Brain microvascular endothelial cell (primary cell): ENCODE data around the gene NOCT.

Experiments
- DNase-seq: peaks from one replicate; pipeline ENCODE4 v3.0.0-alpha.2; 2020
- H3K27ac ChIP-seq: fragments of 250-450 bp; sonication (Bioruptor Pico); 2 replicates; pipeline ENCODE4 v1.5.1; 2020; ENCODE audit warnings: mild to moderate bottlenecking, moderate library complexity
- H3K27me3 ChIP-seq: fragments of 250-450 bp; sonication (Bioruptor Pico); replicated peaks from 2 replicates; pipeline ENCODE4 v1.5.1; 2020; ENCODE audit warnings: mild to moderate bottlenecking
- H3K36me3 ChIP-seq: fragments of 250-450 bp; sonication (Bioruptor Pico); replicated peaks from 2 replicates; pipeline ENCODE4 v1.5.1; 2020; ENCODE audit warnings: mild to moderate bottlenecking
- H3K4me3 ChIP-seq: 2 replicates; pipeline ENCODE4 v1.5.1; 2011; ENCODE audit warnings: low read depth, mild to moderate bottlenecking, control low read depth, low read length, moderate library complexity
- in situ Hi-C: cut with HindIII; loops from 2 replicates; pipeline ENCODE4 v1.10.0; 2017; ENCODE audit warnings: low sequenced_read_pairs, low pct_ligation_motif_present
- TF ChIP-seq, protein P1 (sequence below): IDR thresholded peaks from 2 replicates; pipeline ENCODE4 v1.5.1; 2011; ENCODE audit warnings: low read depth, mild to moderate bottlenecking, moderate library complexity, low read length, control low read depth, inconsistent platforms; ENCODE audit errors: missing control alignments

NOCT gene

DNA sequence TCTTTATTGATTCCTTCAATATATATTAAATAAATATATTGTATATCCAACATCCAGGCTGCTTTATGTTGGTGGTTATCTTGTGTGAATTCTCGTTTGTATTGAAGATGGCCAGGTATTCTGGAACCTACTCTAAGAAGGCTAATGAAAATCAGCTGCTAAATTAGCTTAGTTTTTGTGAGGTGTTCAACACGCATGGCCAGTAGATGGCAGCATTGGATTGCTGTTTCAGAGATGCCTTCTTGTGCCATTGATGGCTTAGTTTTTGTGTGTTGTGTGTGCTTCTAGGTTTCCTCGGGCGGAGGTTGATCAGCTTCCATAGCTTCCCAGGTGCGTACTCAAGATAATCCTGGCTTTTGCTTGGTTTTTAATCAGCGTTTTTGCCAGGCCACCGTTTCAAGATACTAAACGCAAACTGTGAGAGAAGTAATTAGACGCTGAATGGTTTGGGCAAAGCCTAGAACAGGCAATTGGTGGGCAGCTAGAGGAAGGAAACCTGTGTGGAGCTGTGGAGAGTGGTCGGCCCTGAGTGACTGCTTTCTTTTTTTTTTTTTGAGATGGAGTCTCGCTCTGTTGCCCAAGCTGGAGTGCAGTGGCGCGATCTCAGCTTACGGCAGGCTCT, 15.1 kb downstream of the NOCT start:
- Histone ChIP-seq H3K4me3 (no peak overlapping the region), H3K27ac (no peak overlapping the region), H3K36me3 (no peaks in the 10 kb centered on the region), H3K27me3 (no peaks in the 10 kb centered on the region)
- TF ChIP-seq, protein P1, sequence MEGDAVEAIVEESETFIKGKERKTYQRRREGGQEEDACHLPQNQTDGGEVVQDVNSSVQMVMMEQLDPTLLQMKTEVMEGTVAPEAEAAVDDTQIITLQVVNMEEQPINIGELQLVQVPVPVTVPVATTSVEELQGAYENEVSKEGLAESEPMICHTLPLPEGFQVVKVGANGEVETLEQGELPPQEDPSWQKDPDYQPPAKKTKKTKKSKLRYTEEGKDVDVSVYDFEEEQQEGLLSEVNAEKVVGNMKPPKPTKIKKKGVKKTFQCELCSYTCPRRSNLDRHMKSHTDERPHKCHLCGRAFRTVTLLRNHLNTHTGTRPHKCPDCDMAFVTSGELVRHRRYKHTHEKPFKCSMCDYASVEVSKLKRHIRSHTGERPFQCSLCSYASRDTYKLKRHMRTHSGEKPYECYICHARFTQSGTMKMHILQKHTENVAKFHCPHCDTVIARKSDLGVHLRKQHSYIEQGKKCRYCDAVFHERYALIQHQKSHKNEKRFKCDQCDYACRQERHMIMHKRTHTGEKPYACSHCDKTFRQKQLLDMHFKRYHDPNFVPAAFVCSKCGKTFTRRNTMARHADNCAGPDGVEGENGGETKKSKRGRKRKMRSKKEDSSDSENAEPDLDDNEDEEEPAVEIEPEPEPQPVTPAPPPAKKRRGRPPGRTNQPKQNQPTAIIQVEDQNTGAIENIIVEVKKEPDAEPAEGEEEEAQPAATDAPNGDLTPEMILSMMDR: peak; percentile 88
- in situ Hi-C loops: no loop called here
- DNase-seq: peak; percentile 75

DNA sequence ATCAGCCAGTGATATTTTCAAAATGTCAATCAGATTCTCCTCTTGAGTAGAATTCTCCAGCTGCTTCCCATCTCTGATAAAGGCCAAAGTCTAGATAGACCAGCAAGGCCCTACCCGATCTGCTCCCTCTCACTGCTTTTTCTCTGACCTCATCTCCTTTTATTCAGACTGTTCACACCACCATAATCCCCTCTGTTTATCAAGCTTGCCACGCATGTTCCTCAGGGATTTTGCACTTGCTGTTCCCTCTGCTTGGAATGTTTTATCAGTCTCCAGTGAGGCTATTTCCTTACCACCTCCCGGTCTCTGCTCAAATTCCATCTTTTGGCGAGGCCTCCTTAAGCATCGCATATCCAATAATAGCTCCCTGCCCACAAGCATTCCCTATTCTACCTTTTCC, 20.1 kb downstream of the NOCT start:
- in situ Hi-C loops: no loop called here
- TF ChIP-seq, protein P1: no peak
- no peak overlapping the region for H3K27ac ChIP-seq

DNA sequence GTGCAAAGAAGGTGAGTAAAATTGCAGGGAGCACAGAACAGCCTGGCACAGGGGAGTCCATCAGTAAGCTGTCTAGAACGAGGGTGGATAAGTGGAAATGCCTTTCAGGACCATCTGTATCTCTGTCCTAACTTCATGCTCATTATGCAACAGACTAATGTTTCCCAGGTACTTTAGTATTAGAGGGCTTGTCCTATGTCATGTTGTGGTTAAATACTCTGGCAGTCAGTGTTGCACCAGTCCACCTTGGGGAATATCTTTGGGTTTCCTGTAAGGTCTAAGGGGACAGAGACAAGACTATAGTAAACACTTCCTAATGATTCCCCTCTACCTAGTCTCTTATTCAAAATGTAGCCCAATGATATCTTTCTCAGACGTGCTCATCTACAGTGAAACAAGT, 21.3 kb downstream of the NOCT start:
- Histone ChIP-seq H3K27ac (no peak overlapping the region), H3K4me3 (no peak overlapping the region), H3K27me3 (no peaks in the 10 kb centered on the region), H3K36me3 (peaks cover 8% of the 10 kb centered on the region)
- TF ChIP-seq, protein P1: no peak
- in situ Hi-C loops: no loop called here
- DNase-seq: no peak

More for the DNA sequence above, 20.1 kb downstream of the NOCT start:
- no peaks in the 10 kb centered on the region for H3K27me3 ChIP-seq
- no peak overlapping the region for H3K4me3 ChIP-seq
- no peak for DNase-seq
- peaks cover 6% of the 10 kb centered on the region for H3K36me3 ChIP-seq

DNA sequence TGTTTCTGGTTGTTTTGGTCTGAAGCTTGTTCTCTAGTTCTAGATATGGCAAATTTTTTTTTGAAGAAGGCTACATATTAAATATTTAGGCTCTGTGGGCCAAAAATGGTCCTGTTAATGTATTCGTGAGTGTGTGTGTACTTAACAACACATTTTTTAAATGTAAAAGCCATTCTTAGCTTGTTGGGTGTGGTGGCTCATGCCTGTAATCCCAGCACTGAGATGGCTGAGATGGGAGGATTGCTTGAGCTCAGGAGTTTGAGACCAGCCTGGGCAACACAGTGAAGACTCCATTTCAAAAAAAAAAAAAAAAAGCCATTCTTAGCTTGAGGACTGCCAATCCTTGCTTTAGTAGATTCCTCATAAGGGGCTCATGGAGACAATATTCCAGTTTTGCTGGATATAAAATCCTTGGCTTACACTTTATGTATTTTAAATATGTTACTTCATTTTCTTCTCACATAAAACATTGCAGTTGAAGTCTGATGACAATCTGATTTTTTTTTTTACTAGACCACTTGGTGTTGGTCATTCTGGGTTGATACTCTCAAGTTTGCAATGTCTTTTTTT, 23.4 kb downstream of the NOCT start:
- peaks cover 8% of the 10 kb centered on the region for H3K36me3 ChIP-seq
- H3K27me3 ChIP-seq: no peaks in the 10 kb centered on the region
- H3K27ac ChIP-seq: no peak overlapping the region
- H3K4me3 ChIP-seq: no peak overlapping the region
- DNase-seq: no peak
- in situ Hi-C loops: no loop called here
- TF ChIP-seq, protein P1: no peak

DNA sequence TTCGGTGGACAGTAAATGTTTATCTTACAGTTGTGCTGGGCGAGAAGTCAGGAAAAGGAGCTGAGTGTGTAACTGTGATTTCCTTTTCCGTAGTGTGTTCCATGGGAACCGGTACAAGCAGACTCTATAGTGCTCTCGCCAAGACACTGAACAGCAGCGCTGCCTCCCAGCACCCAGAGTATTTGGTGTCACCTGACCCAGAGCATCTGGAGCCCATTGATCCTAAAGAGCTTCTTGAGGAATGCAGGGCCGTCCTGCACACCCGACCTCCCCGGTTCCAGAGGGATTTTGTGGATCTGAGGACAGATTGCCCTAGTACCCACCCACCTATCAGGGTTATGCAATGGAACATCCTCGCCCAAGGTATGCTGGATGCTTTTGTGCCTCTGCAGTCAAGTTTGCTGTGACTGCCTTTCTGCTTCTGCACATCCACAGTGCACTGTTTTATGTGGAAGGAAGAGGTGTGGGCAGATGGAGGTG, 27.4 kb downstream of the NOCT start:
- H3K4me3 ChIP-seq: no peak overlapping the region
- H3K36me3 ChIP-seq: peaks cover 23% of the 10 kb centered on the region
- in situ Hi-C loops: no loop called here
- H3K27me3 ChIP-seq: no peaks in the 10 kb centered on the region
- H3K27ac ChIP-seq: no peak overlapping the region
- DNase-seq: no peak
- TF ChIP-seq, protein P1: no peak
